HL-60/S4 treated with retinoic acid at 250 ng/mL for 4 days and 3 days (cell line): ENCODE data around the gene IRF6.

Source experiments
- in situ Hi-C: fragments of 300-500 bp; cut with MboI; formaldehyde crosslinking; loops from 2 replicates; pipeline ENCODE4 v1.7.0; 2022; ENCODE audit warnings: low sequenced_read_pairs

IRF6 gene

GRCh38 chr1:209736490-209737117 is 69.3 kb downstream of the IRF6 start:
- in situ Hi-C loops = no loop called here
